Occipital lobe (tissue), 2 donors: Measurements from ENCODE around the gene BCAP31. TPM values are rescaled to one million over a fixed set of nuclear protein-coding genes. Genes with fewer than 3 reads are reported as not detected.
"Not testable (repeated sequence)": the region's sequence is repeated elsewhere in the genome, so short reads cannot be mapped to it uniquely, and the experiment has no call there.

Experiments
- DNase-seq: peaks from one replicate; lab custom pipeline; 2025; lab: John Stamatoyannopoulos, UW
- total RNA-seq: library from RNA; depleted of rRNA; stranded (reverse); fragments of >200 nt; gene quantifications from one replicate; pipeline ENCODE4 v1.2.3, GENCODE V29; 2014

Gene BCAP31
- total RNA-seq, 1 donor from 2014 or later = 60.2 TPM

DNA sequence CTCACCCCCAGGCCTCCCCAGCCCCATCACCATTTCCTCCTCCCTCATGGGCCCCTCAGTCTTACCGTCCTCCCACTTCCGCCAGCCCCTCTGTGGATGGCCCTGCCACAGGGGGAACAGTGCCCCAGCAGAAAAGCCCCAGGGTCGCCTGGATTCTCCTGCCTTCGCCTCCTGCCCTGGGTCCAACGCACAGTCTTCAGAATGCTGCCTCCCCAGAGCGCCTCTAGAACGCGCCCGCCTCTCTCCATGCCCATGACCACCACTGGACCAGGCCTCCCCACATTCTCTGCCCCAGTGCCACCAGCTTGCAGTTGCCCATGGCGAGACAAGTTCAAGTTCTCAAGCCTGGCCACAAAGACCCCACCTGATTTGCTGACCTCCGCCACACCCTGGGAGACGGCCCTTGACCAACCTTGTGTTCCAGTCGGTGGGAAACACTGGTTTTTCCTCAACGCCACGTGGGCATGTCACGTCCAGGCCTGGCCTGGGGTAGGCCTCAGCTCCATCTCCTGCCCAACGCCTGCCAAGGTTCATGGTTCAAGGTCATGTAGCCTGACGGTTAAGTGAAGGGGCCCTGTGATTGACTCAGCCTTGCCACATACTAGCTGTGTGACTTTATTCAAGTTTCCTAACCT, 39.2 kb upstream of the BCAP31 start:
- no peak for DNase-seq

DNA sequence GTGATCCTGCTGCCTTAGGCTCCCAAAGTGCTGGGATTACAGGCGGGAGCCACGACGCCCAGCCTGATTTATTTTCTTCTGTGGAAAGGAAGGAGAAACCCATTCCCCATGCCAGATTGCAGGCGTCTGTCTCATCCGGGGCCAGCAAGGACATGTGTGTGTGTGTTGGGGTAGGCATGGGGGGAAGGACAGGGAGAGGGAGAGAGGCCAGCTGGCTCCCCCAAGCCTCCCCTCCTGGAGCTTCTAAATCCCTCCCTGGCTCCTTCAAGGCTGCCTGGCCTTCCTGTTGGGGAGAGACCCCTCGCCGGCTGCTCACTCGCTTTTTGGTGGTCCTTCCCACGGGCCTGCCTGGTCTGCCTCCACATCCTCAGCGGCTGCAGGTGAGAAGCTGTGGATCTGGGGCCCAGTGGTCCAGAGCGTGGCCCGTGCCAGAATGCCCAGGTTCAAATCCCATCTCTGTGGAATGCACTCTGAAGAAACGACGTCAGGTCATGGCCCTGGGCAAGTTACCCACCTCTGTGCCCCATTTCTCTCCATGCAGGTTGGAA, 38.5 kb upstream of the BCAP31 start:
- no peak for DNase-seq

DNA sequence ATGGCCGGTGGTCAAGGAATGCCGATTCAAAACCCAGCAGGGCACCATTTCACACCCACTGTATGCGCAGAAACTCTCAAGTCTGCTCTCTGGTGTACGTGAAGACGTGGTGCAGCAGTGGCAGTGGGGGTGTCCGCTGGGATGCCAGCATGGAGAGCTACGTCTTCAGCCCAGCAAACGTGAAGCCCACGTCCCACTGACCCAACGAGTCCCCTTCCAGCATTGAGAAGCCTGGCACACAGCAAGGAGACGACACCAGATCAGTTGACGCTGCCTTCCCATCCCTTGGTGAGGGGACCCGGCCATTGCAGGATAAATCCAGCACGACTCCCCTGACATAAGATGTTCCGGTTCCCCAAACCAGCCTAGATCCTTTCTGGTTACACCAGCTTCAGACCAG, 37.7 kb upstream of the BCAP31 start:
- no peak for DNase-seq

DNA sequence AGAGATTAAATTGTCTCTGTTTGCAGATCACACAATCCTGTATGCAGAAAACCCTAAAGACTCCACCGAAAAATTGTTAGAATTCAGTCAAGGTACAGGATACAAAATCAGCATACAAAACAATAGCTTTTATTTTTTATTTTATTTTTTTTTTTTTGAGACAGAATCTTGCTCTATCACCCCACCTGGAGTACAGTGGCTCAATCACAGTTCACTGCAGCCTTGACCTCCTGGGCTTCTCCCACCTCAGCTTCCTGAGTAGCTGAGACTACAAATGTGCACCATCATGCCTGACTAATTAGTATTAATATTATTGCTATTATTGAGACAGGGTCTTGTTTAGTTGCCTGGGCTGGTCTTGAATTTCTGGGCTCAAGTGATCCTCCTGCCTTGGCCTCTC, 30.9 kb upstream of the BCAP31 start:
- DNase-seq = no peak

DNA sequence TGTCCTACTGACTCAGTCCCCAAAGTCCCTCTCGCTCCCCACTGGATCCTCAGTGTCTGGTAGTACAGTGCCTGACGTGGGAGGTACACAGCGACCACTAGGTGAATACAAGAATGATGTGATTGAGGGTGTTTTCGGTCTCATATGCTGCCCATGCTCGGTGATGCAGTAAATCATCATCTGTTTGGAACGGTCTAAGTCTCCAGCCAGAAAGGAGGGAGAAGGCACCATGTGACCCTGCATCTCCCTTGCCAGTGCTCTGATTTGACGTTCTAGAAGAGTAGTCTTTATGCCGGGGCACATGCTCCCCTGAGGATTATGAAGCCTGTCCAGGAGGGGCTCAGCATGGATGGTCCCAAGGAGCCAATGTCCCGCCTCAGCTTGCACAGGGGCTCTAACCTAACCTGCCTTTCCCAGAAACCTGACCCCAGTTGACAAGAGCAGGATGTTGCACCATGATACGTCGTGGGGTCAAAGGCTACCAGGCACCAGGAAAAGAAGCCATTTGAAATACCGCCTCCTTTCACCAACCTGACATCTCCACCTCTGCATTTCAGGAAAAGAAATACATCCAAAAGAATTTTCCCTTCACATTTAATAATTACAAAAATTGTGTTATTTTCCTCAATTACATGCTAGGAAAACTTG, 26.1 kb upstream of the BCAP31 start:
- DNase-seq = no peak

DNA sequence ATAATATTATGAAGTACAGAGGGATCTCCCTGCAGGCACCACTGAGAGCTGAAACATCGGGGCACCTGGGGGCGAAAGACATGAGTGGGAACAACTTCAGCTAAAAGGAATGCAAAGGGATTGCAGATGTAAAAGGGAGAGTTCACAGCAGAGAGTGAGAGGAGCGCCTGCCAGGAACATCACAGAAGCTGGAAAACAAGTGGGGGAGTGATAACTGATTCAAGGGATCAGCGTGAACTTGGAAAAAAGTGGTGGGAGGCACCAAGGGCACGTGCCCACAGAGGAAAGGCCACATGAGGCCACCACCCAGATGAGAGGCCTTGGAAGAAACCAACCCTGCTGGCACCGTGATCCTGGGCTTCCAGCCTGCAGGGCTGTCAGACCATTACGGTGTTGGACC, 24.8 kb upstream of the BCAP31 start:
- not testable (repeated sequence) for DNase-seq

DNA sequence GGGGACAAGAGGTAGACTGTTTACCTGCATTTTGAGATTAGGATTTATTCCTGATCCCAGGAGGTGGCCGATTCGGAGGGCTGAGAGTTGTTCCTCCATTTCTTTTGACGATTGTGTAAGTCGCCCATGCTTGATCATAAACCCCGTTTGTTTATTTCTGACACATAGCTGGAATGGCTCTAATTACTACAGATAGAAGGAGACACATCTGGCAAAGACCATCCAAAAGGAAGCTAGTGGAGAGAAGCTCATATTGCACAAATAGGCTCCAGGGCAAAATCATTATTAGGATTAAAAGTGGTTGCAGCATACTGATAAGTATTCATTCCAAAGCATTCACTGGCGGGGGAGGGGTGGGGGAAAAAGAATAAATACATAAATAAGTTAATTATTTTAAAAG, 22.8 kb upstream of the BCAP31 start:
- DNase-seq = not testable (repeated sequence)

DNA sequence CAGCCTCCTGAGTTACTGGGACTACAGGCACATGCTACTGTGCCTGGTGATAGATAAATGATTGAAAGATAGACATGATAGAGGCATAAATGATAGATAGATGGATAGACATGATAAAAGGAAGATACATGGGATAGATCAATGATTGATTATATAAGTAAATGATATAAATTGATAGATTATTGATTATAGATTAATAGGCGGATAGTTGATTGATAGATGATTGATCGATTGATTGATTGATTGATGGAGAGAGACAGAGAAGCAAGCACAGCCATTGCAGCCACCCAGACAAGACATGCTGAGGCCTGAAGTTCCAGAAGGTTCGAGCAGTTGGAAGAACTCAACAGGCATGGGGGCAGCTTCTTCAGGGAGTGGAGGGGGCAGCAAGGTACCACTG, 22.2 kb upstream of the BCAP31 start:
- DNase-seq = no peak

DNA sequence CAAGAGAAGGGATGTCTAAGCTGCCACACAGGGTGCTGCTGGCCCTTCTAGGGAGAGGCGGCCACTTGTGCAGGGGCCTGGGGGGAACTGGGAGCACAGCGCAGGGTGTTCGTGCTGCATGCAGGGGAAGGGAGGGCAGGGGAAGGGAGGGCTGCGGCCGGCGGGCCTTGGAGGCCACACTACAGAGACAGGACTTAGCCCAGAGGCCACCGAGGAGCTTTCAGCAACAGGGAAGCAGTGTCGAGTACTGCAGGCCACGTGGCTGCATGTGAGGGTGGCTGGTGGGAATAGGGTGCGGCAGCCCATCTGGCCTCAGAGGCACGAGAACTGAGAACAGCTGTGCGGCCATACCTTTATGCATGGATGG, 20.9 kb upstream of the BCAP31 start:
- not testable (repeated sequence) for DNase-seq

DNA sequence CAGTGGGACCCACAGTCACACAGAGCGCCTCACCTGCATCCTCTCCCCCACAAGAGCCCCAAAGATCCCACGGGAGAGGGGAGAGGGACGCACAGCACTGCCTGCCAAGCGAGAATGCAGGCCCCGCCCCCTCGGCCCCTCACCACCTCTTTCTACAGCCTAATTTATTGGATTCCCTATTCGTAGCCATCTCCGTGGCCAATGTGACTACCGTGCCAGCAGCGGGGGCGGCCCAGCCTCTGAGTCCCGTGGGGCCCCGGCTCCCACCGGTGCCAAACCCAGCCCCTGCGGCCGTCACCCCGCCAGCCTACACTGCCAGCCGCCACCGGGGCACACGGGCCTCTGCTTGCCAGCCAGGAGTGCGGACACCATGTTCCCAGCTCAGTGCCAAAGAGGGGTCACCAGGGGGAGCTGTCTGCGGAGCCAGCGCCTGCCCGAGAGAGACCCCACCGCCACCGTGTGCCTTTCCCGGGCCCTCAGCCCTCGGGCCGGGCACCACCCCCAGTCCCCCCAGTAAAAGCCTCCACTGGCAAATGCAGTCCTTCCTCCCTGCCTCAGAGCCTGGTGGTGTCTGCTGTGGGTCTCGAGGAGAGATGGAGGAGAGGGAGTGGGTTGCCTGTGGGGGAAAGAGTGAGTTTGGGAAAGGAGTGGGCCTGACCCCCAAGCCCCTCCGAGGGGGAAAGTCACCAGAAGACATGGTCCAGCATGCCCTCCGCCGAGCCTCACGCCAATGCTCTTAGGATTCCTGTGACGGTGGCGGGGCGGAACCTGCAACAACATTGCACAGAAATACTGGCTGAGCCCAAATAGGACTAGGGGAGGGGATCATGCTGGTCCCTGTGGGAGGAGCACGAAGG, 20.3 kb upstream of the BCAP31 start:
- DNase-seq = no peak

DNA sequence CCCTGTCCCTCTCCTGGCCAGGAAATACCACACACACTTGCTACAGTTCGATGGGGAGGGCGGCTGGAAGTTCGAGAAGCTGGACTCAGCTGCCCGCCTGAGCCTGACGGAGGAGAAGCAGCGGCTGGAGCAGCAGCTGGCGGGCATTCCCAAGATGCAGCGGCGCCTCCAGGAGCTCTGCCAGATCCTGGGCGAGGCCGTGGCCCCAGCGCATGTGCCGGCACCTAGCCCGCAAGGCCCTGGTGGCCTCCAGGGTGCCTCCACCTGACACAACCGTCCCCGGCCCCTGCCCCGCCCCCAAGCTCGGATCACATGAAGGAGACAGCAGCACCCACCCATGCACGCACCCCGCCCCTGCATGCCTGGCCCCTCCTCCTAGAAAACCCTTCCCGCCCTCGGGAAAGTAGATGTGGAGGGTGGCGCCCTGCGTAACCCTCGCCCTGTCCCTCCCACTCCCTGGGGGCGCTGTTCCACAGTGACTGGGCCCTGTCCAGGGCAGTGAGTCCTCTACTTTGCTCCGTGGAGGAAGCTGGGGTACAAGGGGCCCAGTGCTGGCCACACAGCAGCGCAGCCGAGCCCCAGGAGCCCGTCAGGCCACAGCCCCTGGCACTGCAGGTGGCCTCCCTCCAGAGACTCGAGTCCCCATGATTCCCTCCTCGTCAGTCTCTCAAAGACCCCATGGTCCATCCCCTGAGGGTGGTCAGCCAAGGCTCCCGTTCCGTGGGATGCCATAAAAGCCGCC, 19.5 kb upstream of the BCAP31 start:
- DNase-seq = not testable (repeated sequence)

DNA sequence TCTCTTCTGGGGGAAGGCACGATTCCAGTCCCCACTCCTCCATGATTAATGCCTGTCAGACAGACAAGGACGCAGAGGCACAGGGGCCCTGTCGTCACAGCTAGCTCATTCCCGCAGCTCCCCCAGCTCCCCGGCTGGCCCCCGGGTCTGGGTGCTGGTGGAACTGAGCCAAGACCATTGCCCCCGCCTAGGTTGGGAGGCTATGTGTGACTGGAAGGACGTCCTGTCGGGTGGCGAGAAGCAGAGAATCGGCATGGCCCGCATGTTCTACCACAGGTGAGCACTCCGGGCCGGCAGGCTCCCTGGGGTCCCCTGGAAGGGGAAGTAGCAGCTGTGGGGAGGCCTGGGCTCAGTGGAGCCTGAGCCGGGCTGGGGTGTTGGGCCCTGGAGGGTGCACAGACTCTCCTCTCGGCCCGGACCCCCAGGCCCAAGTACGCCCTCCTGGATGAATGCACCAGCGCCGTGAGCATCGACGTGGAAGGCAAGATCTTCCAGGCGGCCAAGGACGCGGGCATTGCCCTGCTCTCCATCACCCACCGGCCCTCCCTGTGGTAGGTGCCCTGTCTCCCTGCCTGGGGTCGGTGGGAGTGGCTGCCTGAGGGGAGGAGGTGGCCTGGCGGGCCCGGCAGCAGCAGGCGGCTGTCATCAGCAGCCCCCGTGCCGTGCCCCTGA, 18.7 kb upstream of the BCAP31 start:
- not testable (repeated sequence) for DNase-seq

DNA sequence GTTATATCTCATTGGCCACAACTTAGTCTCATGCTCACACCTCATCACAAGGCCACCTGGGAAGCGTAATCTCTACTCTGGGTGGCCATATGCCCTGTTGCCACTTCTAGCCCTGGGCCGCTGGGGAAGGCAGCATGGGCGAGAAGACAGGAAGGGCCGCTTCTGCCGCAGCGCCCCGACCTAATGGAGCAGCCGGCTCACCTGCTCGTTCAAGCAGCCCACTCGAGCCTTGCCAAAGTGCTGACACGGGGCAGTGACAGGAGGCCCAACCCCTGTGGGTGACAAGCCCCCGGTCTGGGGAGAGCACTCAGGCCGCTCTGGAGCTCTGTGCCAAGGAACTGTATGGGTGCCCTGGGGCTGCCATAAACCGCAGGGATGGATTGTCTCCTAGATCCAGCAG, 17.9 kb upstream of the BCAP31 start:
- DNase-seq = not testable (repeated sequence)

DNA sequence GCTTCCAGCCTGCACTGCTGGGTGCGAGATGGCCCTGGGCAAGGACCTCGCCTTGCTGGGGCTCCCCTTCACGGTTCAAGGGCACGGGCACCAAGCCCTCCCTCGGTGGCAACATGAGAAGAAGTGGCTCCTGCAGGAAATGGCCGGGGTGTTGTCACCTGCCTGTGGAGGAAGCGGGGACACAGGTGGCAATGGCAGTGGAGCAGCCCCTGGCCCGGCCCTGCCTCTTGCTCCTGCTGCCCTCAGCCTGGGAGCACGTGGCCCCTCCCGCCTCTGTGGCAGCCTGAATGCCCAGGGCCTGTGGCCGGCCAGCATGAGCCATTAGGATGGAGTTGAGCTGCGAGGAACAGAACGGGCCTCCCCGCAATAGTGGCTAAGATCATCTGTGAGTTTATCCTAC, 17.3 kb upstream of the BCAP31 start:
- DNase-seq = no peak

DNA sequence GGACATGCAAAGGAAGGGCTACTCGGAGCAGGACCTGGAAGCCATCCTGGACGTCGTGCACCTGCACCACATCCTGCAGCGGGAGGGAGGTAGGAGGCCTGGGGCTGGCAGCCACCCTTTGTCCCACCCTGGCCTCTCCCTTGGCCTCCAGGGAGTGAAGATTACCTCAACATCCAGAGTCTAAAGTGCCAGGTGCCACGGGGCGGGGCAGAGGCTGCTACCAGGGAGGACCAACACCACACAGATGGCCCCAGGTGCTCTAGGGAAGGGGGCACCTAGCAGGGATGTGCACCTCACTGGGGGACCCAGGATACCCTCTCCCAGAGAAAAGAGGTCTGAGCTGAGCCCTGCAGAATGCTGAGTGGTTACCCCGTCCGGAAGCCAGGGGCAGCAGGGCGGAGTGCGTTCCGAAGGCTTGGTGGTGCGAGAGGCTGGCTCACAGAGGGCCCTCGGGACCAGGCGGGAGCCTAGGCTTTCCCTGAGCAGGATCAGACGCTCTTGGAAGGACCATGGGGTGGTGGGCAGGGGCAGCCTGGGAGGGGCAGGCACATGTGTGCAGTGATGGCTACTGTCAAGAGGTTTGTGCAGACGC, 16.5 kb upstream of the BCAP31 start:
- DNase-seq = no peak

DNA sequence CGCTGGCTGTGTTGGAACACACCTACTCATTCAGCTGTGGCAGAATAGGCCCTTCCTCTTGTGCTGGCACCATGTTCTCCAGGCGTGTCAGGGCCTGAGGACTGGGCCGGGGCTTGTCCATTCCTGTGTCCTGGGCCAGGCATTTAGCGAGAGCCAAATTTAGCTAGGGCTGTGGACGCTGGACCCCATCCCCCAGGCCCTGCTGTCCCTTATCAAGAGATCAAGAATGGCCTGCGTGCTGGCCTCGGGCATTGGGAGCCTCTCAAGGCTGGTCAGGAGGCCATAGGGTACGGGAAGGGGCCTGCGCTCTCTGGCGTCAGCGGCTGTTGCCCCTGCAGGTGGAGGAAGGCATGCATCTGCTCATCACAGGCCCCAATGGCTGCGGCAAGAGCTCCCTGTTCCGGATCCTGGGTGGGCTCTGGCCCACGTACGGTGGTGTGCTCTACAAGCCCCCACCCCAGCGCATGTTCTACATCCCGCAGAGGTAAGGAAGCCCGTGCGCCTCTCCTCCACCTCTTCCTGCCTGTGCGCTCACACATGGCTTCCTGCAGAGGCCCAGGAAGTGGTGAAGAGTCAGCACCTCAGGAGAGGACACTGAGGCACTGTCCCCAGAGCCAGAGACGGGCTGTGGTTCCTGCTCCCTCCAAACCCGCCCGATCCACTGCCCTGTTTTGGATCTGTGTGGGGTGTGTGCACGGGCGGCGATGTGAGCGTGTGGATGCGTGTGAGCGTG, 15.7 kb upstream of the BCAP31 start:
- no peak for DNase-seq

DNA sequence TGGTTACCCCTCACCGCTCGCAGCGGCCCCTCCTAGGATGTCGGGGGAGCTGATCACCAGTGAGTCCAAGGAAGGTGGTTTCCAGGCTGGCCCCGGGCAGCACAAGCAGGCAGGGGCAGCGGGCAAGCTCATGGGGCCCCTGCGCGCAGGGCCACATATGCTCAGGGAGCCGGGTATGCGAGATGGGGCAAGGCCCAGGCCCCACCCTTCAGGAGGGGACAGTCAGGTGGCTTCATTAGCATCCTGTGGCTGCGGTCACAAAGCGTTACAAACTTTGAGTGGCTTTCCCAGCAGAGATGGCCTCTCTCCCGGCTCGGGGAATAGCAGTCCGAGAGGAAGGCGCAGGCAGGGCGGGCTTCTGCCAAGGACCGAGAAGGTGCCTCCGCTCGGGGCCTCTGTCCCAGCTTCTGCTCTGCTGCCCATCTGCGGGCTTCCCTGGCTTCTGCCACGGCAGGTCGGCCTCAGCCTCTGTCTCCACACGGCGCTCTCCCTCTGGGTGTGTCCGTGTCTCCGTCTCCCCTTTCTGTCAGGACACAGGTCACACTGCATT, 13.9 kb upstream of the BCAP31 start:
- DNase-seq = no peak

DNA sequence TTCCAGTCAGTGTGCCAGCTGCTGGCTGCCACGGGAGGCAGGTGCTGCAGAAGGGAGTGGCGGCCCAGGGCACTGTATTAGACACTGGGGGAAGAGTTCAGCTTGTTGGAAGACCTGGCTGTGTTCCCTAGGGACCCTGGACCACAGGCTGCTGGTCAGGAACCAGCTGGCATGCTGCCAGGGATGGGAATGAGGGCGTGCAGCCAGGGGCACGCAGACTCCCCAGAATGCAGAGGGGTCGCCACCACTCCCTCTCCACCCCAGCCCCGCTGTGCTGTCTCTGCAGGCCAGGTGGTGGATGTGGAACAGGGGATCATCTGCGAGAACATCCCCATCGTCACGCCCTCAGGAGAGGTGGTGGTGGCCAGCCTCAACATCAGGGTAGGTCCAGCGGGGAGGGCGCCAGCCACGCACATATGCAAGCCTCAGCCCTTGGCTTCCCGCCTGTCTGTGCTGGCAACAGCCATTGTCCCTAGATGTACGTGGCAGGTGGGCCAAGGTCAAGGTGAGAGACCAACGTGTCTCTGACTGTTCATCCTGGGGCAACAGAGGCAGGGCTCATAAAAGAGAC, 12.8 kb upstream of the BCAP31 start:
- DNase-seq = no peak

DNA sequence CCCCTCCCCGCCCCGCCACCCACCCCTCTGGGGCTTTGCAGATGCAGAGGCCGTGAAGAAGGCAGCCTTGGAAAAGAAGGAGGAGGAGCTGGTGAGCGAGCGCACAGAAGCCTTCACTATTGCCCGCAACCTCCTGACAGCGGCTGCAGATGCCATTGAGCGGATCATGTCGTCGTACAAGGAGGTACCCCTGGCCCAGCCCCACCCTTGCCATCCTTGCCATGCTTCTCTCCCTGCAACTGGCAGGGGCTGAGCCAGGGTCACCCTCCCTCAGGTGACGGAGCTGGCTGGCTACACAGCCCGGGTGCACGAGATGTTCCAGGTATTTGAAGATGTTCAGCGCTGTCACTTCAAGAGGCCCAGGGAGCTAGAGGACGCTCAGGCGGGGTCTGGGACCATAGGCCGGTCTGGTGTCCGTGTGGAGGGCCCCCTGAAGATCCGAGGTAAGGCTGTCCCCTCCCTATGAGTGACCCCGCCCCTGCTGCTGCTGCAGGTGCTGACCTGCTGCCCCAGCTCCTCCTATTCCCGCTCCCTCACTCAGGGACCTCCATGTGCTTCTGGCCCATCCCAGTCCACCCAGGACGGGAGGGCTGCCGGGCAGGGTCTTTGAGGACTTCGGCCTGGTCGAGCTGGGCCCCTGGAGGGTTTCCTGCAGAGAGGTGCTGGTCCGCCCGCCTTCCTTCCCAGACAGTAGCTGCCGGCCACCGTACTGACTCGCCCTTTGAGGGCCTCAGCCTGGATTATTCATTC, 12.1 kb upstream of the BCAP31 start:
- DNase-seq = no peak
